ENCODE results near the gene ASPM. TPM values are rescaled to one million over a fixed set of nuclear protein-coding genes. Genes with fewer than 3 reads are reported as not detected.

Gene ASPM
- total RNA-seq, 6 donors from 2014 or later: under 0.01 to 2.7 (median 1.1) TPM

DNA sequence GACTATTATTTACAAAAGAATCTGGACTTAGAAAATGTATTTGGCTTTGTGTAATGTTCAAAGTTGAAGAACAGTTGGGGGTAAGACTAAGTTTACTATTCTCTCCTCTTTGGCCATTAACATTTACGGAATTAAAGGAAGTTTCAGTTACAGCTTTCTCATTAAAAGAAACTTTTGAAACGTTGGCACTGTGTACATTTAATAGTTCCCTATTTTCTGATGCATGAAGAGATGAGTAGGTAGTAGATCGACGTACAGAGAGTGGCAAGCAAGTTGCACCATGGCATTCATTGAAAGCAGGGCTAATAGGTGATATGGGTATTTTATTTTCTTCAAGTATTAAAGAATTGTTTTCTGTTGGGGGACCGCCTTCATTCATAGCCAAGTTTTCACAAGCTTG, 3.2 kb downstream of the ASPM start:
- Histone ChIP-seq H3K27me3 (no peaks in the 10 kb centered on the region), H3K9me3 (no peaks in the 10 kb centered on the region), H3K4me3 (no peak overlapping the region), H3K27ac (no peak overlapping the region), H3K4me1 (peaks cover 8 to 14% (median 10%) of the 10 kb centered on the region in 4 donors), H3K36me3 (no peaks in the 10 kb centered on the region)
- DNase-seq: no peak
- TF ChIP-seq POLR2A (IDR thresholded peaks at IDR 0.05): no peak
- TF ChIP-seq, protein P1, sequence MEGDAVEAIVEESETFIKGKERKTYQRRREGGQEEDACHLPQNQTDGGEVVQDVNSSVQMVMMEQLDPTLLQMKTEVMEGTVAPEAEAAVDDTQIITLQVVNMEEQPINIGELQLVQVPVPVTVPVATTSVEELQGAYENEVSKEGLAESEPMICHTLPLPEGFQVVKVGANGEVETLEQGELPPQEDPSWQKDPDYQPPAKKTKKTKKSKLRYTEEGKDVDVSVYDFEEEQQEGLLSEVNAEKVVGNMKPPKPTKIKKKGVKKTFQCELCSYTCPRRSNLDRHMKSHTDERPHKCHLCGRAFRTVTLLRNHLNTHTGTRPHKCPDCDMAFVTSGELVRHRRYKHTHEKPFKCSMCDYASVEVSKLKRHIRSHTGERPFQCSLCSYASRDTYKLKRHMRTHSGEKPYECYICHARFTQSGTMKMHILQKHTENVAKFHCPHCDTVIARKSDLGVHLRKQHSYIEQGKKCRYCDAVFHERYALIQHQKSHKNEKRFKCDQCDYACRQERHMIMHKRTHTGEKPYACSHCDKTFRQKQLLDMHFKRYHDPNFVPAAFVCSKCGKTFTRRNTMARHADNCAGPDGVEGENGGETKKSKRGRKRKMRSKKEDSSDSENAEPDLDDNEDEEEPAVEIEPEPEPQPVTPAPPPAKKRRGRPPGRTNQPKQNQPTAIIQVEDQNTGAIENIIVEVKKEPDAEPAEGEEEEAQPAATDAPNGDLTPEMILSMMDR (IDR thresholded peaks at IDR 0.05): no peak
- TF ChIP-seq POLR2AphosphoS5 (IDR thresholded peaks at IDR 0.05): no peak
- TF ChIP-seq EP300 (IDR thresholded peaks at IDR 0.05): no peak
- no peak for ATAC-seq (ENCODE audit: low FRiP score in 2 of 2)
- 60 to 69% methylated on average over 5 of the region's 5 CpGs for WGBS, 2 donors

- Histone ChIP-seq H3K36me3 (no peaks in the 10 kb centered on the region), H3K27me3 (no peaks in the 10 kb centered on the region), H3K4me3 (no peak overlapping the region), H3K4me1 (peaks cover 4 to 10% (median 7%) of the 10 kb centered on the region in 4 donors), H3K9me3 (no peaks in the 10 kb centered on the region), H3K27ac (no peak overlapping the region)
- no peak for DNase-seq
- TF ChIP-seq, protein P1 (IDR thresholded peaks at IDR 0.05): no peak
- TF ChIP-seq POLR2AphosphoS5 (IDR thresholded peaks at IDR 0.05): no peak
- no peak for TF ChIP-seq POLR2A (IDR thresholded peaks at IDR 0.05)
- TF ChIP-seq EP300 (IDR thresholded peaks at IDR 0.05): no peak
- 80 to 92% methylated on average over 1 of the region's 1 CpG for WGBS, 2 donors
- ATAC-seq (ENCODE audit: low FRiP score in 2 of 2): no peak
Measured at GRCh38 chr1:197141575-197141974, 4.9 kb downstream of the ASPM start.

- H3K4me1 ChIP-seq: no peaks in the 10 kb centered on the region
- H3K27me3 ChIP-seq: no peaks in the 10 kb centered on the region
- DNase-seq (no peak), ATAC-seq (ENCODE audit: low FRiP score in 2 of 2) (no peak)
- H3K27ac ChIP-seq: no peak overlapping the region
- 59 to 61% methylated on average over 2 of the region's 2 CpGs for WGBS, 2 donors
- TF ChIP-seq POLR2AphosphoS5 (IDR thresholded peaks at IDR 0.05): no peak
- TF ChIP-seq EP300 (IDR thresholded peaks at IDR 0.05): no peak
- no peak for TF ChIP-seq POLR2A (IDR thresholded peaks at IDR 0.05)
- TF ChIP-seq, protein P1 (IDR thresholded peaks at IDR 0.05): no peak
- no peak overlapping the region for H3K4me3 ChIP-seq
- H3K36me3 ChIP-seq: no peaks in the 10 kb centered on the region
- no peaks in the 10 kb centered on the region for H3K9me3 ChIP-seq
Measured at GRCh38 chr1:197140121-197140520, 6.3 kb downstream of the ASPM start.

DNA sequence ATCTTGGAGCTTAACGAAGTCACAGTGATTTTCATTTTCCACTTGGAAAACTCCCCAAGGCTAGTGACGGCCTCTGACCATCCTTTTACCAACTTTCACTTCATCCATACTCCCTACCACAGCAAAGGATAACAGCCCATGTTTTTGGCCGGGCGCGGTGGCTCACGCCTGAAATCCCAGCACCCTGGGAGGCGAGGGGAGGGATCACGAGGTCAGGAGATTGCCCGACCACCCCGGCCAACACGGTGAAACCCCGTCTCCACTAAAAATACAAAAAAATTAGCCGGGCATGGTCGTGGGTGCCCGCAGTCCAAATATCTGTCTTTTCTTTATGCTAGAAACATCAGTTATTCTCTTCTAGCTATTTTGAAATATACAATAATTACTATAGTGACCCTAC, 7.3 kb downstream of the ASPM start:
- Histone ChIP-seq H3K27ac (no peak overlapping the region), H3K9me3 (no peaks in the 10 kb centered on the region), H3K27me3 (no peaks in the 10 kb centered on the region), H3K4me1 (no peaks in the 10 kb centered on the region), H3K36me3 (no peaks in the 10 kb centered on the region), H3K4me3 (no peak overlapping the region)
- no peak for TF ChIP-seq POLR2AphosphoS5 (IDR thresholded peaks at IDR 0.05)
- TF ChIP-seq EP300 (IDR thresholded peaks at IDR 0.05): no peak
- no peak for TF ChIP-seq POLR2A (IDR thresholded peaks at IDR 0.05)
- TF ChIP-seq, protein P1 (IDR thresholded peaks at IDR 0.05): no peak
- WGBS, 2 donors: 97 to 98% methylated on average over 15 of the region's 15 CpGs
- ATAC-seq (ENCODE audit: low FRiP score in 2 of 2): no peak
- peak in 1 of 2 donors; percentile 41 for DNase-seq

GRCh38 chr1:197137322-197137721, 9.1 kb downstream of the ASPM start:
- WGBS, 2 donors: 81 to 89% methylated on average over 7 of the region's 7 CpGs
- no peak overlapping the region for H3K27ac ChIP-seq
- ATAC-seq (ENCODE audit: low FRiP score in 2 of 2) (no peak), DNase-seq (no peak)
- no peaks in the 10 kb centered on the region for H3K9me3 ChIP-seq
- H3K4me1 ChIP-seq: no peaks in the 10 kb centered on the region
- H3K36me3 ChIP-seq: no peaks in the 10 kb centered on the region
- no peak overlapping the region for H3K4me3 ChIP-seq
- TF ChIP-seq, protein P1 (IDR thresholded peaks at IDR 0.05): no peak
- TF ChIP-seq EP300 (IDR thresholded peaks at IDR 0.05) (no peak), POLR2AphosphoS5 (IDR thresholded peaks at IDR 0.05) (no peak)
- no peaks in the 10 kb centered on the region for H3K27me3 ChIP-seq
